HepG2 (cell line): ENCODE measurements around the gene DSC2.

Source experiments
- CTCF ChIP-seq: sonication (generic); formaldehyde crosslinking; IDR thresholded peaks from 2 replicates; pipeline ENCODE4 v1.5.0; 2020; ENCODE audit warnings: mild to moderate bottlenecking, missing genetic modification reagents, moderate library complexity
- EZH2 ChIP-seq: conservative IDR thresholded peaks from 2 replicates; pipeline ENCODE4 v1.6.1; 2012; ENCODE audit warnings: mild to moderate bottlenecking, low read depth, low read length, moderate library complexity
- SIX1 ChIP-seq: sonication (generic); formaldehyde crosslinking; IDR thresholded peaks from 2 replicates; pipeline ENCODE4 v1.4.0; 2020; ENCODE audit warnings: missing genetic modification reagents, borderline replicate concordance
- ZNF263 ChIP-seq: sonication (generic); formaldehyde crosslinking; IDR thresholded peaks from 2 replicates; pipeline ENCODE4 v1.4.0; 2020; ENCODE audit warnings: missing genetic modification reagents
- ZNF619 ChIP-seq: sonication (generic); formaldehyde crosslinking; IDR thresholded peaks from 2 replicates; pipeline ENCODE4 v1.4.0; 2020; ENCODE audit warnings: mild to moderate bottlenecking, missing genetic modification reagents
- ZNF816 ChIP-seq: sonication (generic); formaldehyde crosslinking; IDR thresholded peaks from 2 replicates; pipeline ENCODE4 v1.8.0; 2022; ENCODE audit warnings: missing genetic modification reagents, mild to moderate bottlenecking, borderline replicate concordance

DNA sequence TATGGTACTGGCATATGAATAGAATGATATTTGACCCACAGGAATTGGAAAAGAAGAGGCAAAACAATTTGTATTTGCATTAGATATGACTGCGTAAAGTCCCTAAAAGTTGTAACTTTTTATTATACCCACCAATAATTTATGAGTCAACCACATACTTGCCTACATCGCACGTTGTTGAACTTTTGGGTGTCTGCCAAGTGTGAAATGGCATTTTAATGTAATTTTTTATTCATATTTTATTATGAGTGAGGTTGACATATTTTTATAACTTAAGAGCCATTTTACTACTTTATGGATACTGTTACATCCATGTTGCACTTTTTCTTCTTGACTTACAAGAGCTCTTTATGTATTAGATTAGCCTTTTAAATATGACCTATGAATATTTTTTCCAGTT, 4.6 kb downstream of the DSC2 start:
- TF ChIP-seq CTCF (CRISPR knock-in tag) (no peak), SIX1 (no peak), EZH2 (no peak), ZNF816 (CRISPR knock-in tag) (no peak), ZNF263 (CRISPR knock-in tag) (no peak), ZNF619 (CRISPR knock-in tag) (no peak)
